Testis (tissue), 2 donors: Measurements from ENCODE around the gene ZNF606.

Experiments
- CTCF ChIP-seq, 3 experiments: fragments of 450-650 bp in 2 of 3; fragments of 200-600 bp in 1 of 3; sonication (generic) in 1 of 3; IDR thresholded peaks; one replicate each; pipeline ENCODE4 v1.5.1; 2016 to 2019; ENCODE audit warnings: antibody characterized with exemption in 3 of 3, mild to moderate bottlenecking in 2 of 3, moderate library complexity in 1 of 3
- POLR2A ChIP-seq: fragments of 450-650 bp; IDR thresholded peaks from one replicate; pipeline ENCODE4 v1.6.1; 2017; ENCODE audit warnings: antibody characterized with exemption, mild to moderate bottlenecking, moderate library complexity

- TF ChIP-seq CTCF (IDR thresholded peaks at IDR 0.05): no peak
- TF ChIP-seq POLR2A: no peak
Measured at GRCh38 chr19:58003174-58003828, 681 bp upstream of the ZNF606 start.
